HG02970 (cell line): ENCODE measurements around the gene SLC50A1.

Experiments used
- ATAC-seq: cut with Tn5 transposase; IDR thresholded peaks from one replicate; pipeline ENCODE4 v1.9.1; 2021; ENCODE audit warnings: mild to moderate bottlenecking, moderate library complexity, moderate number of reproducible peaks; ENCODE audit not compliant: unreplicated experiment, low FRiP score

The SLC50A1 gene

GRCh38 chr1:155182052-155182550 lies 46.4 kb downstream of the SLC50A1 start:
- ATAC-seq = no peak

- ATAC-seq = no peak
Measured at GRCh38 chr1:155183775-155184221, 48.1 kb downstream of the SLC50A1 start.

GRCh38 chr1:155184351-155184811 lies 48.7 kb downstream of the SLC50A1 start:
- ATAC-seq = no peak

- no peak for ATAC-seq
Measured at GRCh38 chr1:155184835-155185782, 49.5 kb downstream of the SLC50A1 start.

GRCh38 chr1:155185783-155186066 lies 50.1 kb downstream of the SLC50A1 start:
- ATAC-seq = no peak

- ATAC-seq = no peak
Measured at GRCh38 chr1:155186067-155186793, 50.6 kb downstream of the SLC50A1 start.

GRCh38 chr1:155186794-155187455 lies 51.3 kb downstream of the SLC50A1 start:
- no peak for ATAC-seq

GRCh38 chr1:155187456-155187891 lies 51.8 kb downstream of the SLC50A1 start:
- ATAC-seq = no peak

DNA sequence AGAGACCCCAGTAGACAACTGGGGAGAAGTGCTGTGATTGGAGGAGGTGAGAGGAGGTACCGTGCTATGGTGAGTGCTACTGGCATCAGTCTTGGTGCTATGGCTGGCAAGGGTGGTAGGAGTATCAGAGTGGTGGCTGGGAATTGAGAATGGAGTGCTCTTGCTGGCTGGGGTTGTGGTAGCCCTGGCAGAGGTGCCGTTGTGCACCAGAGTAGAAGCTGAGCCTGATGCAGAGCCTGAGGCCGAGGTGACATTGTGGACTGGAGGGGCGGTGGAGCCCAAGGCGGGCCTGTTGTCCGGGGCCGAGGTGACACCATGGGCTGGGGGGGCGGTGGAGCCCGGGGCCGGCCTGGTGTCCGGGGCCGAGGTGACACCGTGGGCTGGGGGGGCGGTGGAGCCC lies 52.6 kb downstream of the SLC50A1 start:
- ATAC-seq = no peak
